Measurements from ENCODE around the gene TOMM70. TPM values are rescaled to one million over a fixed set of nuclear protein-coding genes. Genes with fewer than 3 reads are reported as not detected.

Gene TOMM70
- total RNA-seq, 1 experiment from 2014 or later: 59.2 TPM

DNA sequence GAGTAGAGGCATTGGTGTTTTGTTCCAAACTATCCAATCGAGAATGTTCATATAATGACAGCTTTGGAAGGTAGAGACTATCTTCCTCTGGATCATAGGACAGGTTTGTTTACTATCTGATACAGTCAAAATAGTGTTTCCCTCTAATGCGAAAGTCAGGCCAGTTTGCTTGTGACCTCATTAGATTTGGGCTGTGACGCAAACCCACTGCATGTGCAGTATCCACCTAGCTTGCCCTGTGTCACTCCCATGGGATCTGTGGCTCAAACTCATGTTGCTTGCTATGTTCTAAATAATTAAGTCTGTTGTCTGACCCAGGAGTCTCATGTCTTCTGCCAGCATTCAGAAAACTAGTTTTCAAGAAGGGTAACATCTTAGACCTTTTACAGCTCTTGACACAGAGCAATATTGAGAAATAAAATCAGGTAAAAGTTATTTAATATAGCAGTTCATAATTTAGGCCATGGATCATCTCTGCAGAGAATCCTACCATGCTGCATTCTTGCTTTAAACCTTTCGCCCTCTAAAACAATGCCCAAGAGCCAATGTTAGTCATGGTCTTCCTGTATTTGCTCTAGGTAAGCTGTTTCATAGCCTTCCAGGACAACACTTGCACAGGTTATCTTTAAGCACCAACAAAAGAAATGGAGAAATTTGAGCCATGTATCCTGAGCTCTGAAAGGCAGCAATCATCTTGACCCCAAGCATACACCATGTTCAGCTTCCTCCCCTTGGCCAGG lies 40.0 kb downstream of the TOMM70 start:
- ATAC-seq: no peak
- TF ChIP-seq ZNF671 (CRISPR knock-in tag; IDR thresholded peaks at IDR 0.05): no peak
- TF ChIP-seq, protein P1, sequence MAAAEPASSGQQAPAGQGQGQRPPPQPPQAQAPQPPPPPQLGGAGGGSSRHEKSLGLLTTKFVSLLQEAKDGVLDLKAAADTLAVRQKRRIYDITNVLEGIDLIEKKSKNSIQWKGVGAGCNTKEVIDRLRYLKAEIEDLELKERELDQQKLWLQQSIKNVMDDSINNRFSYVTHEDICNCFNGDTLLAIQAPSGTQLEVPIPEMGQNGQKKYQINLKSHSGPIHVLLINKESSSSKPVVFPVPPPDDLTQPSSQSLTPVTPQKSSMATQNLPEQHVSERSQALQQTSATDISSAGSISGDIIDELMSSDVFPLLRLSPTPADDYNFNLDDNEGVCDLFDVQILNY (CRISPR knock-in tag; IDR thresholded peaks at IDR 0.05): no peak
- TF ChIP-seq FOXK1 (CRISPR knock-in tag; IDR thresholded peaks at IDR 0.05): no peak
- TF ChIP-seq, protein P2, sequence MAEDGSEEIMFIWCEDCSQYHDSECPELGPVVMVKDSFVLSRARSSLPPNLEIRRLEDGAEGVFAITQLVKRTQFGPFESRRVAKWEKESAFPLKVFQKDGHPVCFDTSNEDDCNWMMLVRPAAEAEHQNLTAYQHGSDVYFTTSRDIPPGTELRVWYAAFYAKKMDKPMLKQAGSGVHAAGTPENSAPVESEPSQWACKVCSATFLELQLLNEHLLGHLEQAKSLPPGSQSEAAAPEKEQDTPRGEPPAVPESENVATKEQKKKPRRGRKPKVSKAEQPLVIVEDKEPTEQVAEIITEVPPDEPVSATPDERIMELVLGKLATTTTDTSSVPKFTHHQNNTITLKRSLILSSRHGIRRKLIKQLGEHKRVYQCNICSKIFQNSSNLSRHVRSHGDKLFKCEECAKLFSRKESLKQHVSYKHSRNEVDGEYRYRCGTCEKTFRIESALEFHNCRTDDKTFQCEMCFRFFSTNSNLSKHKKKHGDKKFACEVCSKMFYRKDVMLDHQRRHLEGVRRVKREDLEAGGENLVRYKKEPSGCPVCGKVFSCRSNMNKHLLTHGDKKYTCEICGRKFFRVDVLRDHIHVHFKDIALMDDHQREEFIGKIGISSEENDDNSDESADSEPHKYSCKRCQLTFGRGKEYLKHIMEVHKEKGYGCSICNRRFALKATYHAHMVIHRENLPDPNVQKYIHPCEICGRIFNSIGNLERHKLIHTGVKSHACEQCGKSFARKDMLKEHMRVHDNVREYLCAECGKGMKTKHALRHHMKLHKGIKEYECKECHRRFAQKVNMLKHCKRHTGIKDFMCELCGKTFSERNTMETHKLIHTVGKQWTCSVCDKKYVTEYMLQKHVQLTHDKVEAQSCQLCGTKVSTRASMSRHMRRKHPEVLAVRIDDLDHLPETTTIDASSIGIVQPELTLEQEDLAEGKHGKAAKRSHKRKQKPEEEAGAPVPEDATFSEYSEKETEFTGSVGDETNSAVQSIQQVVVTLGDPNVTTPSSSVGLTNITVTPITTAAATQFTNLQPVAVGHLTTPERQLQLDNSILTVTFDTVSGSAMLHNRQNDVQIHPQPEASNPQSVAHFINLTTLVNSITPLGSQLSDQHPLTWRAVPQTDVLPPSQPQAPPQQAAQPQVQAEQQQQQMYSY (CRISPR knock-in tag; IDR thresholded peaks at IDR 0.05): no peak
- no peak for TF ChIP-seq OVOL2 (CRISPR knock-in tag; IDR thresholded peaks at IDR 0.05; ENCODE audit: borderline replicate concordance)
- no peak for TF ChIP-seq CREM (CRISPR knock-in tag; IDR thresholded peaks at IDR 0.05)
- no peak for TF ChIP-seq NR3C1 (CRISPR knock-in tag; conservative IDR thresholded peaks at IDR 0.05; ENCODE audit: low read depth)
- TF ChIP-seq, protein P3, sequence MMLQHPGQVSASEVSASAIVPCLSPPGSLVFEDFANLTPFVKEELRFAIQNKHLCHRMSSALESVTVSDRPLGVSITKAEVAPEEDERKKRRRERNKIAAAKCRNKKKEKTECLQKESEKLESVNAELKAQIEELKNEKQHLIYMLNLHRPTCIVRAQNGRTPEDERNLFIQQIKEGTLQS (CRISPR knock-in tag; conservative IDR thresholded peaks at IDR 0.05): no peak
- no peak for TF ChIP-seq ELF4 (CRISPR knock-in tag; IDR thresholded peaks at IDR 0.05; ENCODE audit: low read depth)
- no peak for TF ChIP-seq ZBTB21 (CRISPR knock-in tag; IDR thresholded peaks at IDR 0.05; ENCODE audit: borderline replicate concordance)
- no peak for TF ChIP-seq ZNF416 (CRISPR knock-in tag; IDR thresholded peaks at IDR 0.05)
- no peak for TF ChIP-seq ZNF219 (CRISPR knock-in tag; IDR thresholded peaks at IDR 0.05; ENCODE audit: borderline replicate concordance)
- TF ChIP-seq, protein P4, sequence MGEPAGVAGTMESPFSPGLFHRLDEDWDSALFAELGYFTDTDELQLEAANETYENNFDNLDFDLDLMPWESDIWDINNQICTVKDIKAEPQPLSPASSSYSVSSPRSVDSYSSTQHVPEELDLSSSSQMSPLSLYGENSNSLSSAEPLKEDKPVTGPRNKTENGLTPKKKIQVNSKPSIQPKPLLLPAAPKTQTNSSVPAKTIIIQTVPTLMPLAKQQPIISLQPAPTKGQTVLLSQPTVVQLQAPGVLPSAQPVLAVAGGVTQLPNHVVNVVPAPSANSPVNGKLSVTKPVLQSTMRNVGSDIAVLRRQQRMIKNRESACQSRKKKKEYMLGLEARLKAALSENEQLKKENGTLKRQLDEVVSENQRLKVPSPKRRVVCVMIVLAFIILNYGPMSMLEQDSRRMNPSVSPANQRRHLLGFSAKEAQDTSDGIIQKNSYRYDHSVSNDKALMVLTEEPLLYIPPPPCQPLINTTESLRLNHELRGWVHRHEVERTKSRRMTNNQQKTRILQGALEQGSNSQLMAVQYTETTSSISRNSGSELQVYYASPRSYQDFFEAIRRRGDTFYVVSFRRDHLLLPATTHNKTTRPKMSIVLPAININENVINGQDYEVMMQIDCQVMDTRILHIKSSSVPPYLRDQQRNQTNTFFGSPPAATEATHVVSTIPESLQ (CRISPR knock-in tag; IDR thresholded peaks at IDR 0.05): no peak
- no peak for TF ChIP-seq ESRRA (CRISPR knock-in tag; IDR thresholded peaks at IDR 0.05; ENCODE audit: borderline replicate concordance)
- TF ChIP-seq, protein P5, sequence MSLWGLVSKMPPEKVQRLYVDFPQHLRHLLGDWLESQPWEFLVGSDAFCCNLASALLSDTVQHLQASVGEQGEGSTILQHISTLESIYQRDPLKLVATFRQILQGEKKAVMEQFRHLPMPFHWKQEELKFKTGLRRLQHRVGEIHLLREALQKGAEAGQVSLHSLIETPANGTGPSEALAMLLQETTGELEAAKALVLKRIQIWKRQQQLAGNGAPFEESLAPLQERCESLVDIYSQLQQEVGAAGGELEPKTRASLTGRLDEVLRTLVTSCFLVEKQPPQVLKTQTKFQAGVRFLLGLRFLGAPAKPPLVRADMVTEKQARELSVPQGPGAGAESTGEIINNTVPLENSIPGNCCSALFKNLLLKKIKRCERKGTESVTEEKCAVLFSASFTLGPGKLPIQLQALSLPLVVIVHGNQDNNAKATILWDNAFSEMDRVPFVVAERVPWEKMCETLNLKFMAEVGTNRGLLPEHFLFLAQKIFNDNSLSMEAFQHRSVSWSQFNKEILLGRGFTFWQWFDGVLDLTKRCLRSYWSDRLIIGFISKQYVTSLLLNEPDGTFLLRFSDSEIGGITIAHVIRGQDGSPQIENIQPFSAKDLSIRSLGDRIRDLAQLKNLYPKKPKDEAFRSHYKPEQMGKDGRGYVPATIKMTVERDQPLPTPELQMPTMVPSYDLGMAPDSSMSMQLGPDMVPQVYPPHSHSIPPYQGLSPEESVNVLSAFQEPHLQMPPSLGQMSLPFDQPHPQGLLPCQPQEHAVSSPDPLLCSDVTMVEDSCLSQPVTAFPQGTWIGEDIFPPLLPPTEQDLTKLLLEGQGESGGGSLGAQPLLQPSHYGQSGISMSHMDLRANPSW (CRISPR knock-in tag; conservative IDR thresholded peaks at IDR 0.05; ENCODE audit: low read depth): no peak
- TF ChIP-seq ZNF423 (CRISPR knock-in tag; IDR thresholded peaks at IDR 0.05): no peak
- TF ChIP-seq ZNF232 (CRISPR knock-in tag; IDR thresholded peaks at IDR 0.05): no peak
- no peak for DNase-seq (ENCODE audit: low spot score)
- POLR2A ChIA-PET: no interaction called here
- no peaks in the 10 kb centered on the region for H3K27me3 Mint-ChIP-seq (ENCODE audit: low read depth)
- H3K9me3 Mint-ChIP-seq: peaks cover 9% of the 10 kb centered on the region
- H3K36me3 Mint-ChIP-seq: peaks cover 45% of the 10 kb centered on the region
- CTCF ChIA-PET: interaction anchor here (1.6 kb wide), 1 partner anchor 529 kb away, joined by 3 read pairs; no protein-coding TSS in a partner anchor
- H3K27ac Mint-ChIP-seq: no peak overlapping the region
- H3K4me3 Mint-ChIP-seq: no peak overlapping the region
- no peaks in the 10 kb centered on the region for H3K4me1 Mint-ChIP-seq
